Tibial nerve (tissue), 4 donors: ENCODE results near the gene ITPRID2. TPM values are rescaled to one million over a fixed set of nuclear protein-coding genes. Genes with fewer than 3 reads are reported as not detected.

Experiments used
- DNase-seq, 2 donors: peaks; one replicate each; pipeline ENCODE4 v3.0.0-alpha.2; 2019; ENCODE audit warnings: low spot score in 2 of 2
- H3K27ac ChIP-seq, 4 donors: fragments of 200-600 bp; sonication (generic) in 3 of 4; one replicate each; pipeline ENCODE4 v1.5.1; 2017 to 2019; ENCODE audit warnings: mild to moderate bottlenecking in 1 of 4
- H3K27me3 ChIP-seq, 2 donors: fragments of 200-600 bp; sonication (generic) in 1 of 2; one replicate each; pipeline versions ENCODE4 v1.5.1 to v1.6.0; 2017 to 2019
- H3K36me3 ChIP-seq, 3 donors: fragments of 200-600 bp; sonication (generic); one replicate each; pipeline ENCODE4 v1.5.1; 2018 to 2019
- H3K4me1 ChIP-seq, 4 donors: fragments of 200-600 bp; sonication (generic) in 3 of 4; one replicate each; pipeline ENCODE4 v1.5.1; 2017 to 2019
- H3K4me3 ChIP-seq, 4 donors: fragments of 200-600 bp; sonication (generic) in 3 of 4; one replicate each; pipeline ENCODE4 v1.5.1; 2017 to 2019; ENCODE audit warnings: mild to moderate bottlenecking in 1 of 4, moderate library complexity in 1 of 4
- H3K9me3 ChIP-seq, 4 donors: fragments of 200-600 bp; sonication (generic) in 3 of 4; one replicate each; pipeline ENCODE4 v1.5.1; 2017 to 2019
- CTCF ChIP-seq, 5 experiments: fragments of 200-600 bp in 3 of 5; fragments of 450-650 bp in 2 of 5; sonication (generic) in 3 of 5; IDR thresholded peaks; one replicate each; pipeline ENCODE4 v1.5.1; 2016 to 2019; ENCODE audit warnings: antibody characterized with exemption in 5 of 5, mild to moderate bottlenecking in 3 of 5, moderate library complexity in 2 of 5
- EP300 ChIP-seq, 2 donors: sonication (generic); formaldehyde crosslinking; IDR thresholded peaks; one replicate each; pipeline ENCODE4 v1.6.1; 2017; ENCODE audit warnings: antibody characterized with exemption in 2 of 2, mild to moderate bottlenecking in 1 of 2
- POLR2A ChIP-seq, 2 donors: fragments of 450-650 bp; IDR thresholded peaks; one replicate each; pipeline ENCODE4 v1.6.1; 2017; ENCODE audit warnings: antibody characterized with exemption in 2 of 2, mild to moderate bottlenecking in 2 of 2, moderate library complexity in 2 of 2
- WGBS, 2 donors: methylation state at CpG; one replicate each; pipeline ENCODE4 v1.1.5; 2018; 5-methylcytosine and 5-hydroxymethylcytosine counted together
- total RNA-seq, 4 donors: library from RNA; depleted of rRNA; stranded (reverse); fragments of >200 nt; gene quantifications; one replicate each; pipeline ENCODE4 v1.1.0, GENCODE V29; 2016

ITPRID2 gene
- total RNA-seq, 4 donors from 2014 or later, result 203 to 300 (median 245) TPM

- Histone ChIP-seq H3K9me3 (no peaks in the 10 kb centered on the region), H3K36me3 (no peaks in the 10 kb centered on the region), H3K4me3 (no peak overlapping the region), H3K4me1 (peaks cover 0 to 34% (median 15%) of the 10 kb centered on the region in 4 donors), H3K27ac (no peak overlapping the region), H3K27me3 (no peaks in the 10 kb centered on the region)
- no peak for TF ChIP-seq POLR2A (IDR thresholded peaks at IDR 0.05)
- no peak for TF ChIP-seq CTCF (IDR thresholded peaks at IDR 0.05)
- TF ChIP-seq EP300 (IDR thresholded peaks at IDR 0.05), result no peak
- DNase-seq, result no peak
Measured at GRCh38 chr2:181853696-181854095, 37.8 kb upstream of the ITPRID2 start.

GRCh38 chr2:181857483-181857882 lies 34.0 kb upstream of the ITPRID2 start:
- Histone ChIP-seq H3K4me1 (peaks cover 0 to 1% (median 0%) of the 10 kb centered on the region in 4 donors), H3K36me3 (no peaks in the 10 kb centered on the region), H3K9me3 (no peaks in the 10 kb centered on the region), H3K27ac (no peak overlapping the region), H3K4me3 (no peak overlapping the region), H3K27me3 (no peaks in the 10 kb centered on the region)
- TF ChIP-seq POLR2A (IDR thresholded peaks at IDR 0.05) (no peak), CTCF (IDR thresholded peaks at IDR 0.05) (no peak), EP300 (IDR thresholded peaks at IDR 0.05) (no peak)
- WGBS, 2 donors, result 77 to 85% methylated on average over 1 of the region's 1 CpG
- no peak for DNase-seq

GRCh38 chr2:181858600-181858999 lies 32.9 kb upstream of the ITPRID2 start:
- Histone ChIP-seq H3K4me3 (no peak overlapping the region), H3K4me1 (no peaks in the 10 kb centered on the region), H3K9me3 (no peaks in the 10 kb centered on the region), H3K27ac (no peak overlapping the region), H3K36me3 (no peaks in the 10 kb centered on the region), H3K27me3 (no peaks in the 10 kb centered on the region)
- TF ChIP-seq POLR2A (IDR thresholded peaks at IDR 0.05), result no peak
- TF ChIP-seq CTCF (IDR thresholded peaks at IDR 0.05), result no peak
- no peak for TF ChIP-seq EP300 (IDR thresholded peaks at IDR 0.05)
- WGBS, 2 donors, result 67 to 76% methylated on average over 2 of the region's 2 CpGs
- DNase-seq, result no peak

GRCh38 chr2:181859123-181859522 lies 32.4 kb upstream of the ITPRID2 start:
- H3K27me3 ChIP-seq, result no peaks in the 10 kb centered on the region
- no peak overlapping the region for H3K4me3 ChIP-seq
- no peak overlapping the region for H3K27ac ChIP-seq
- TF ChIP-seq CTCF (IDR thresholded peaks at IDR 0.05), result no peak
- TF ChIP-seq POLR2A (IDR thresholded peaks at IDR 0.05), result no peak
- no peak for TF ChIP-seq EP300 (IDR thresholded peaks at IDR 0.05)
- H3K4me1 ChIP-seq, result no peaks in the 10 kb centered on the region
- no peaks in the 10 kb centered on the region for H3K36me3 ChIP-seq
- no peaks in the 10 kb centered on the region for H3K9me3 ChIP-seq
- no peak for DNase-seq
- 56 to 65% methylated on average over 1 of the region's 1 CpG for WGBS, 2 donors

- no peak for DNase-seq
- Histone ChIP-seq H3K9me3 (no peaks in the 10 kb centered on the region), H3K4me3 (no peak overlapping the region), H3K27ac (no peak overlapping the region), H3K27me3 (no peaks in the 10 kb centered on the region), H3K36me3 (no peaks in the 10 kb centered on the region), H3K4me1 (no peaks in the 10 kb centered on the region)
- TF ChIP-seq CTCF (IDR thresholded peaks at IDR 0.05), result no peak
- no peak for TF ChIP-seq EP300 (IDR thresholded peaks at IDR 0.05)
- no peak for TF ChIP-seq POLR2A (IDR thresholded peaks at IDR 0.05)
Measured at GRCh38 chr2:181859803-181860202, 31.7 kb upstream of the ITPRID2 start.
